NCI-H2171 (cell line): ENCODE data around the gene RNF217.
"Not testable (repeated sequence)": the region's sequence is repeated elsewhere in the genome, so short reads cannot be mapped to it uniquely, and the experiment has no call there.

ENCODE experiments used
- DNase-seq: peaks from one replicate; lab custom pipeline; 2025; lab: John Stamatoyannopoulos, UW

RNF217 gene

GRCh38 chr6:125014661-125014957, 52.4 kb downstream of the RNF217 start:
- no peak for DNase-seq

- no peak for DNase-seq
Measured at GRCh38 chr6:125015152-125015551, 52.9 kb downstream of the RNF217 start.

- no peak for DNase-seq
Measured at GRCh38 chr6:125018136-125018535, 55.9 kb downstream of the RNF217 start.

- no peak for DNase-seq
Measured at GRCh38 chr6:125019281-125019680, 57.0 kb downstream of the RNF217 start.

- no peak for DNase-seq
Measured at GRCh38 chr6:125019918-125020317, 57.7 kb downstream of the RNF217 start.

GRCh38 chr6:125020385-125020784, 58.1 kb downstream of the RNF217 start:
- DNase-seq = peak; percentile 41

- no peak for DNase-seq
Measured at GRCh38 chr6:125022391-125022989, 60.3 kb downstream of the RNF217 start.

- no peak for DNase-seq
Measured at GRCh38 chr6:125025164-125025854, 63.1 kb downstream of the RNF217 start.

- DNase-seq = no peak
Measured at GRCh38 chr6:125027287-125027686, 65.0 kb downstream of the RNF217 start.

GRCh38 chr6:125030969-125031368, 68.7 kb downstream of the RNF217 start:
- DNase-seq = no peak

GRCh38 chr6:125031385-125031784, 69.1 kb downstream of the RNF217 start:
- no peak for DNase-seq

- not testable (repeated sequence) for DNase-seq
Measured at GRCh38 chr6:125034929-125035328, 72.7 kb downstream of the RNF217 start.

GRCh38 chr6:125036486-125036885, 74.2 kb downstream of the RNF217 start:
- not testable (repeated sequence) for DNase-seq

- DNase-seq = no peak
Measured at GRCh38 chr6:125037827-125038226, 75.6 kb downstream of the RNF217 start.

- no peak for DNase-seq
Measured at GRCh38 chr6:125038925-125039324, 76.7 kb downstream of the RNF217 start.

- DNase-seq = no peak
Measured at GRCh38 chr6:125041740-125042459, 79.7 kb downstream of the RNF217 start.

GRCh38 chr6:125044066-125044465, 81.8 kb downstream of the RNF217 start:
- DNase-seq = no peak

GRCh38 chr6:125044667-125045066, 82.4 kb downstream of the RNF217 start:
- no peak for DNase-seq

GRCh38 chr6:125046107-125046925, 84.1 kb downstream of the RNF217 start:
- DNase-seq = peak; percentile 1

GRCh38 chr6:125048274-125048673, 86.0 kb downstream of the RNF217 start:
- no peak for DNase-seq

GRCh38 chr6:125050663-125051318, 88.6 kb downstream of the RNF217 start:
- peak; percentile 11 for DNase-seq

- DNase-seq = no peak
Measured at GRCh38 chr6:125053809-125054208, 91.6 kb downstream of the RNF217 start.
